SK-N-SH treated with all-trans-retinoic acid at 6 μM for 48 hours (cell line): ENCODE data around the gene KCNB1.

Experiments used
- ATAC-seq: fragments of 200-7000 bp; cut with Tn5 transposase; 3 replicates; pipeline ENCODE4 v1.9.1; 2020; ENCODE audit warnings: mild to moderate bottlenecking, moderate library complexity
- ARNTL ChIP-seq: fragments of 450-650 bp; formaldehyde crosslinking; IDR thresholded peaks from 2 replicates; pipeline ENCODE4 v1.5.0; 2020; ENCODE audit warnings: low read depth, mild to moderate bottlenecking, moderate library complexity, borderline replicate concordance
- BACH2 ChIP-seq: fragments of 250-450 bp; sonication (Bioruptor Pico); IDR thresholded peaks from 2 replicates; pipeline ENCODE4 v1.9.0; 2021; ENCODE audit warnings: mild to moderate bottlenecking, borderline replicate concordance
- CSDC2 ChIP-seq: fragments of 250-450 bp; sonication (Bioruptor Pico); IDR thresholded peaks from 2 replicates; pipeline ENCODE4 v1.5.0; 2020; ENCODE audit warnings: mild to moderate bottlenecking, moderate library complexity
- ESRRG ChIP-seq: fragments of 250-450 bp; sonication (Bioruptor Pico); IDR thresholded peaks from 2 replicates; pipeline ENCODE4 v1.6.1; 2021; ENCODE audit warnings: mild to moderate bottlenecking
- GLIS3 ChIP-seq: fragments of 250-450 bp; sonication (Bioruptor Pico); IDR thresholded peaks from 2 replicates; pipeline ENCODE4 v1.5.0; 2020; ENCODE audit warnings: mild to moderate bottlenecking, moderate library complexity
- ISL1 ChIP-seq: fragments of 250-450 bp; sonication (Bioruptor Pico); IDR thresholded peaks from 2 replicates; pipeline ENCODE4 v2.1.2; 2022; ENCODE audit warnings: mild to moderate bottlenecking, moderate library complexity
- OSR1 ChIP-seq: fragments of 250-450 bp; sonication (Bioruptor Pico); IDR thresholded peaks from 2 replicates; pipeline ENCODE4 v1.8.0; 2022; ENCODE audit warnings: moderate library complexity, mild to moderate bottlenecking, inconsistent platforms
- PPARA ChIP-seq: fragments of 250-450 bp; sonication (Bioruptor Pico); IDR thresholded peaks from 2 replicates; pipeline ENCODE4 v1.5.0; 2020; ENCODE audit warnings: mild to moderate bottlenecking, borderline replicate concordance
- RARB ChIP-seq: fragments of 250-450 bp; sonication (Bioruptor Pico); IDR thresholded peaks from 2 replicates; pipeline ENCODE4 v1.8.0; 2021; ENCODE audit warnings: mild to moderate bottlenecking, moderate library complexity
- SNAI2 ChIP-seq: fragments of 250-450 bp; sonication (Bioruptor Pico); IDR thresholded peaks from 2 replicates; pipeline ENCODE4 v1.5.0; 2020; ENCODE audit warnings: mild to moderate bottlenecking, moderate library complexity
- TCF4 ChIP-seq: fragments of 250-450 bp; sonication (Bioruptor Pico); IDR thresholded peaks from 2 replicates; pipeline ENCODE4 v1.8.0; 2021; ENCODE audit warnings: mild to moderate bottlenecking, moderate library complexity, borderline replicate concordance
- TOX ChIP-seq: fragments of 250-450 bp; sonication (Bioruptor Pico); IDR thresholded peaks from 2 replicates; pipeline ENCODE4 v1.8.0; 2021; ENCODE audit warnings: mild to moderate bottlenecking, moderate library complexity, borderline replicate concordance
- ZC3H10 ChIP-seq: fragments of 250-450 bp; sonication (Bioruptor Pico); IDR thresholded peaks from 2 replicates; pipeline ENCODE4 v1.5.1; 2021; ENCODE audit warnings: mild to moderate bottlenecking, moderate library complexity
- ZFP3 ChIP-seq: fragments of 250-450 bp; sonication (Bioruptor Pico); IDR thresholded peaks from 2 replicates; pipeline ENCODE4 v1.5.0; 2020; ENCODE audit warnings: mild to moderate bottlenecking, moderate library complexity
- ZFP30 ChIP-seq: fragments of 450-650 bp; formaldehyde crosslinking; IDR thresholded peaks from 2 replicates; pipeline ENCODE4 v1.5.0; 2022; ENCODE audit warnings: mild to moderate bottlenecking, moderate library complexity
- ZNF565 ChIP-seq: fragments of 450-650 bp; formaldehyde crosslinking; conservative IDR thresholded peaks from 2 replicates; pipeline ENCODE4 v1.5.0; 2020; ENCODE audit warnings: low read depth, mild to moderate bottlenecking, moderate library complexity
- ZNF70 ChIP-seq: fragments of 450-650 bp; formaldehyde crosslinking; IDR thresholded peaks from 2 replicates; pipeline ENCODE4 v1.5.0; 2020; ENCODE audit warnings: mild to moderate bottlenecking, moderate library complexity
- ZNF8 ChIP-seq: fragments of 450-650 bp; formaldehyde crosslinking; IDR thresholded peaks from 2 replicates; pipeline ENCODE4 v1.5.0; 2020; ENCODE audit warnings: mild to moderate bottlenecking, moderate library complexity
- TF ChIP-seq, protein P1 (sequence below): fragments of 250-450 bp; sonication (Bioruptor Pico); IDR thresholded peaks from 2 replicates; pipeline ENCODE4 v1.5.1; 2021; ENCODE audit warnings: mild to moderate bottlenecking, moderate library complexity
- TF ChIP-seq, protein P2 (sequence below): fragments of 250-450 bp; sonication (Bioruptor Pico); IDR thresholded peaks from 2 replicates; pipeline ENCODE4 v1.5.1; 2020; ENCODE audit warnings: low read depth, mild to moderate bottlenecking, moderate library complexity
- TF ChIP-seq, protein P3 (sequence below): fragments of 250-450 bp; sonication (Bioruptor Pico); IDR thresholded peaks from 2 replicates; pipeline ENCODE4 v1.5.0; 2020; ENCODE audit warnings: mild to moderate bottlenecking, moderate library complexity

KCNB1 gene

DNA sequence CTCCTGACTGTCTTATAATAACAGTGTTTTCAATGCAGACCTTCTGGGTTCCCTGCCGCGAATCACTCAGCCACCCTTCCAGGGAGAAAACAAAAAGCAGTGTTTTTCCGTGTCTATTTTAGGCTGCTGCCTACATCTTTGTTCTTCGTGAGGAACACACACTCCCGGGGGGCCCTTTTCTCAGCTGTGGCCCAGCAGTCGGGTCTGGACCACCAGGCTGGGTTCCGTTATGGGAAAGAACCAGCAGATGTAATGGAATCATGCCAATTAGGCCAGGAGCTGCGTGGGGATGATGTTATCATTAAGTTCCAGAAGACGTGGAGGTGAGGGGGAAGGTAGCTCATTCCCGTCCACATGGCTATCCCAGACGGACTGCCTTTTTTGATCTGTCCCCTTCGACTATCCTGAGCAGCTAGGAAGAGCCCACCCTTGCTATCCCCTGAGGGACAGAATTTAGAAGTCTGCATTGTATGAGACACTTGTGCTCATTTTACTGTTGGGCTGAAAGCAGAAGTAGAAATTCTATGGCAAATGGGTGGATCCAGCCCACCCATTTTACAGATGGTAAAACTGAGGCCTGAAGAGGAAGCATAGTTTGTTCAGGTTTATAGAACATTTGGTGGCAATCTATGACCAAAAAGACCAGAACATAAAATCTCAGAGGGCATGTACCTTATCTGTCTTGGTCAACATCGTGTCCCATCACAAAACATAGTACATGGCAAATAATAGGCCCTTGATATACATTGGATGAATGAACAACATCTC is 54.5 kb downstream of the KCNB1 start:
- TF ChIP-seq ZFP30 (CRISPR knock-in tag) (no peak), TOX (CRISPR knock-in tag) (no peak), ZNF70 (peak; percentile 45; the same call in 1 of the 2 replicates), ZNF8 (CRISPR knock-in tag) (no peak), ZFP3 (CRISPR knock-in tag) (no peak), PPARA (CRISPR knock-in tag) (no peak)
- no peak for ATAC-seq

DNA sequence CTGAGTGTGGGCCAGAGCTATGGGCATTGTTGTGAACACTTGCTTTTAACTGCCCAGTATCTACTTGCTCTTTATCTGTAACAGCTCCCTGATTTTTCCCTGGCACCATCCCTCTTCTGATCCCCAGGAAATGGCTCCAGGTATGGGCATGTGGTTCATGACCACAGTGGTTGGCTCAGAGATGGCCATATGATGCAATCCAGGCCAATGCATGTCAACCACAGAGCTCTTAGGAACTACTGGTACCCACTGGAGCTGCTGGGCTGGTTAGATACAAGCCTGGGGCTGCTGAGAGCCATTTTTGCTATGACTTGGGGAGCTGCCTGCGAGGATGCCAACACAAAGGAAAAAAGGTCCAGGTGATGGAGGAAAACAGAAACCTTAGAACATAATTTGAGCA is 55.6 kb downstream of the KCNB1 start:
- ATAC-seq, result no peak
- no peak for TF ChIP-seq ZFP30 (CRISPR knock-in tag)
- no peak for TF ChIP-seq TCF4 (CRISPR knock-in tag)
- no peak for TF ChIP-seq ESRRG (CRISPR knock-in tag)
- TF ChIP-seq OSR1 (CRISPR knock-in tag), result no peak
- TF ChIP-seq ZNF8 (CRISPR knock-in tag), result no peak
- TF ChIP-seq ISL1 (CRISPR knock-in tag), result no peak
- TF ChIP-seq, protein P1, sequence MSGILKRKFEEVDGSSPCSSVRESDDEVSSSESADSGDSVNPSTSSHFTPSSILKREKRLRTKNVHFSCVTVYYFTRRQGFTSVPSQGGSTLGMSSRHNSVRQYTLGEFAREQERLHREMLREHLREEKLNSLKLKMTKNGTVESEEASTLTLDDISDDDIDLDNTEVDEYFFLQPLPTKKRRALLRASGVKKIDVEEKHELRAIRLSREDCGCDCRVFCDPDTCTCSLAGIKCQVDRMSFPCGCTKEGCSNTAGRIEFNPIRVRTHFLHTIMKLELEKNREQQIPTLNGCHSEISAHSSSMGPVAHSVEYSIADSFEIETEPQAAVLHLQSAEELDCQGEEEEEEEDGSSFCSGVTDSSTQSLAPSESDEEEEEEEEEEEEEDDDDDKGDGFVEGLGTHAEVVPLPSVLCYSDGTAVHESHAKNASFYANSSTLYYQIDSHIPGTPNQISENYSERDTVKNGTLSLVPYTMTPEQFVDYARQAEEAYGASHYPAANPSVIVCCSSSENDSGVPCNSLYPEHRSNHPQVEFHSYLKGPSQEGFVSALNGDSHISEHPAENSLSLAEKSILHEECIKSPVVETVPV (CRISPR knock-in tag), result no peak

DNA sequence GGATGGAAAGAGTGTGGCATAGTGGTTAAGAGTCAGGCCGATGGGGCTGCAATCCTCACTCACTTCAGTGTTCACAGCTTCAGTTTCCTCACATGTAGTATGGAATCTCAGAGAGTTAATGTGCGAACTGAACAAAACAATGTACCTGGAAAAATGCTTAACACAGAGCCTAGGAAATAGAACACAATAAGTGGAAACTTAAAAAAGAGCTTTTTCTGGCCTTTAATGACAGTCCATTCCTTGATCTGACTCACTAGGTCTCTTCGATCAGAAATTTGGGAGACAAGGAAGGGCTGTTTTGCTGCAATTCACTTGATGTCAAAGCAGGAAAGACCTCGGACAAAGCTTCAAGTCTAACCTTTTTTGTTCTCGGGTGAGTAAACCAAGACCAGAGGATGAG is 56.1 kb downstream of the KCNB1 start:
- no peak for TF ChIP-seq ISL1 (CRISPR knock-in tag)
- no peak for ATAC-seq

DNA sequence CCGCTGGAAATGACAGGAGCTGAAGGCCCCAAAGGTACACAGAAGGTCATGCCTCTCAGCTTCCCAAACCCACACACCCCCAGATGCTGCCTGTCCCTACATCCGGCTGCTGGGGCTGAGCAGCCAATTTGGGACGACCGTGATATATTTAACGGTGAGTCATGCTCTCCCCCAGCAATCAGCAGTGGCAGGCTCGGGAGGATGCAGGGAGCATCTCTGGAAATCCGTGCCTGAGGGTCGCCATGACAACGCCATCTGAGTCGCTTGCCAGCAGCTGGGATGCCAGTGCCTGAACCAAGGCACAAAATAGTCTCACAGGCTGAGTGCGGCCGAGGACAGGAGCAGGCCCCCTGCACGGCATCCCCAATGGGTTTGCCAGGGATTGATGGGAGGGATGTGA is 57.9 kb downstream of the KCNB1 start:
- TF ChIP-seq, protein P2, sequence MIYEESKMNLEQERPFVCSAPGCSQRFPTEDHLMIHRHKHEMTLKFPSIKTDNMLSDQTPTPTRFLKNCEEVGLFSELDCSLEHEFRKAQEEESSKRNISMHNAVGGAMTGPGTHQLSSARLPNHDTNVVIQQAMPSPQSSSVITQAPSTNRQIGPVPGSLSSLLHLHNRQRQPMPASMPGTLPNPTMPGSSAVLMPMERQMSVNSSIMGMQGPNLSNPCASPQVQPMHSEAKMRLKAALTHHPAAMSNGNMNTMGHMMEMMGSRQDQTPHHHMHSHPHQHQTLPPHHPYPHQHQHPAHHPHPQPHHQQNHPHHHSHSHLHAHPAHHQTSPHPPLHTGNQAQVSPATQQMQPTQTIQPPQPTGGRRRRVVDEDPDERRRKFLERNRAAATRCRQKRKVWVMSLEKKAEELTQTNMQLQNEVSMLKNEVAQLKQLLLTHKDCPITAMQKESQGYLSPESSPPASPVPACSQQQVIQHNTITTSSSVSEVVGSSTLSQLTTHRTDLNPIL (CRISPR knock-in tag), result no peak
- no peak for TF ChIP-seq ZNF8 (CRISPR knock-in tag)
- TF ChIP-seq ZFP3 (CRISPR knock-in tag), result no peak
- TF ChIP-seq TOX (CRISPR knock-in tag), result no peak
- TF ChIP-seq RARB (CRISPR knock-in tag), result no peak
- TF ChIP-seq, protein P1 (CRISPR knock-in tag), result no peak
- no peak for TF ChIP-seq GLIS3 (CRISPR knock-in tag)
- no peak for TF ChIP-seq BACH2
- no peak for TF ChIP-seq ARNTL (CRISPR knock-in tag)
- no peak for TF ChIP-seq ISL1 (CRISPR knock-in tag)
- peak; percentile 75 for ATAC-seq

DNA sequence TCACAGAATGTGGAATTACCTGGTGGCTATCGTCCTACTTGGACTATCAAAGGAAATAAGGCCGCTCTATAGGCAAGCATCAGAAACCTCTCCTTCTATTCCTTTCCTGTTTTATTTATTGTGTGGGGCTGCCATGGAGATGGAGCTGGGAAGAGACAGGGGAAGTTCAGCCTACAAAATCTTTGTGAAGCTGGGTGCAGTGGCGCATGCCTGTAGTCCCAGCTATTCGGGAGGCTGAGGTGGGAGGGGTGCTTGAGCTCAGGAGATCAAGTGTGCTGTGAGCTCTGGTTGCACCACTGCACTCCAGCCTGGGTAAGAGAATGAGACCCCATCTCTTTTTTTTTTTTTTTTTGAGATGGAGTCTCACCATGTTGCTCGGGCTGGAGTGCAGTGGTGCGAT is 60.3 kb downstream of the KCNB1 start:
- ATAC-seq, result no peak
- TF ChIP-seq, protein P3, sequence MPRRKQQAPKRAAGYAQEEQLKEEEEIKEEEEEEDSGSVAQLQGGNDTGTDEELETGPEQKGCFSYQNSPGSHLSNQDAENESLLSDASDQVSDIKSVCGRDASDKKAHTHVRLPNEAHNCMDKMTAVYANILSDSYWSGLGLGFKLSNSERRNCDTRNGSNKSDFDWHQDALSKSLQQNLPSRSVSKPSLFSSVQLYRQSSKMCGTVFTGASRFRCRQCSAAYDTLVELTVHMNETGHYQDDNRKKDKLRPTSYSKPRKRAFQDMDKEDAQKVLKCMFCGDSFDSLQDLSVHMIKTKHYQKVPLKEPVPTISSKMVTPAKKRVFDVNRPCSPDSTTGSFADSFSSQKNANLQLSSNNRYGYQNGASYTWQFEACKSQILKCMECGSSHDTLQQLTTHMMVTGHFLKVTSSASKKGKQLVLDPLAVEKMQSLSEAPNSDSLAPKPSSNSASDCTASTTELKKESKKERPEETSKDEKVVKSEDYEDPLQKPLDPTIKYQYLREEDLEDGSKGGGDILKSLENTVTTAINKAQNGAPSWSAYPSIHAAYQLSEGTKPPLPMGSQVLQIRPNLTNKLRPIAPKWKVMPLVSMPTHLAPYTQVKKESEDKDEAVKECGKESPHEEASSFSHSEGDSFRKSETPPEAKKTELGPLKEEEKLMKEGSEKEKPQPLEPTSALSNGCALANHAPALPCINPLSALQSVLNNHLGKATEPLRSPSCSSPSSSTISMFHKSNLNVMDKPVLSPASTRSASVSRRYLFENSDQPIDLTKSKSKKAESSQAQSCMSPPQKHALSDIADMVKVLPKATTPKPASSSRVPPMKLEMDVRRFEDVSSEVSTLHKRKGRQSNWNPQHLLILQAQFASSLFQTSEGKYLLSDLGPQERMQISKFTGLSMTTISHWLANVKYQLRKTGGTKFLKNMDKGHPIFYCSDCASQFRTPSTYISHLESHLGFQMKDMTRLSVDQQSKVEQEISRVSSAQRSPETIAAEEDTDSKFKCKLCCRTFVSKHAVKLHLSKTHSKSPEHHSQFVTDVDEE, result no peak
- TF ChIP-seq BACH2 (no peak), ZFP3 (CRISPR knock-in tag) (no peak), OSR1 (CRISPR knock-in tag) (no peak), ZFP30 (CRISPR knock-in tag) (no peak), ZC3H10 (CRISPR knock-in tag) (no peak), TCF4 (CRISPR knock-in tag) (no peak), CSDC2 (no peak), ZNF565 (CRISPR knock-in tag) (no peak), ZNF70 (no peak), ARNTL (CRISPR knock-in tag) (no peak), GLIS3 (CRISPR knock-in tag) (no peak), SNAI2 (no peak)
- TF ChIP-seq, protein P2 (CRISPR knock-in tag), result no peak
